ENCODE data around the gene YAF2.

YAF2 gene, protein sequence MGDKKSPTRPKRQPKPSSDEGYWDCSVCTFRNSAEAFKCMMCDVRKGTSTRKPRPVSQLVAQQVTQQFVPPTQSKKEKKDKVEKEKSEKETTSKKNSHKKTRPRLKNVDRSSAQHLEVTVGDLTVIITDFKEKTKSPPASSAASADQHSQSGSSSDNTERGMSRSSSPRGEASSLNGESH

DNA sequence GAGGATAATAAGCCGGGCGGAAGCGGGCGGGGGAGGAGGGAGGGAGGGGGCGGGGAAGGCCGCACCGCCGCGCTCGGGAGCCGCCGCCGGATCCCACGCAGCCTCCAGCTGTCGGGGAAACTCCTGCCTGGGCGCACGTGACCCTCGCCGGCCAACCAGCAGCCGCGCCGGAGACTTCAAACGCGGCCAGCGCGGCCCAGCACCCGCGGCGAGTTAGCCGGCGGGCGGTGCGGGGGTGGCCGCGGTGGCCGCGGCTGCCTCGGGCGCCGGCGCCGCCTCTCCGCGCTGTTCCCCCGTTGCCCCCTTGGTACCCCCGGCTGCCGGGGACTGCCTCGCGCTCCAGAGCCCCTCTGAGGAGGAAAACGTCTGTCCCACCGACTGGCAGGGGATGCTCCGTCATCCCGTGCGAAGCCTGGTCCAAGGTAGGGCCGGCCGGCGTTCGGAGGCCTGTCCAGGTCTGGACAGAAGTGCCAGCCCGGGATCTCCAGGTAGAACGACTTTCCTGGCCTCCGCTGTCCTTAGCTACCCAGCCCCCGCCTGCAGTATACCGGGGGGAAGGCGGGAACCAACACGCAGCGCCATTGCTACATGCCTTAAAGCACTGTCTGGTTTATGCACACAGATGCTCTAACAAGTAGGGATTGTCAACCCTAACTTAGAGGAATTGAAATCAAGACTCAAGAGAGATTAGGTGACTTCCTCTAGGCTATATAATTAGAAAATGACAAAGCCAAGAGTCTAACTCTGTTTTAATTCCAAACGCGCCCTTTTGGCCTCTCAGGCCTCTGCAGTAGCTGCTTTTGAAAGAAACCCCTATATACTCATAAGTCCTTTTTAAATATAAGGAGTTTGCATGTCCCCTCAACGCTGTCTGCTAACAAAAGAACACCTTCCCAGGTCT lies at the start of gene YAF2:
Gene YAF2, minus strand, starts transcription at position 9 of the 901 bp plus-strand sequence. CDS start 68 bp downstream, outside the sequence.
- no peak for FAIRE-seq

DNA sequence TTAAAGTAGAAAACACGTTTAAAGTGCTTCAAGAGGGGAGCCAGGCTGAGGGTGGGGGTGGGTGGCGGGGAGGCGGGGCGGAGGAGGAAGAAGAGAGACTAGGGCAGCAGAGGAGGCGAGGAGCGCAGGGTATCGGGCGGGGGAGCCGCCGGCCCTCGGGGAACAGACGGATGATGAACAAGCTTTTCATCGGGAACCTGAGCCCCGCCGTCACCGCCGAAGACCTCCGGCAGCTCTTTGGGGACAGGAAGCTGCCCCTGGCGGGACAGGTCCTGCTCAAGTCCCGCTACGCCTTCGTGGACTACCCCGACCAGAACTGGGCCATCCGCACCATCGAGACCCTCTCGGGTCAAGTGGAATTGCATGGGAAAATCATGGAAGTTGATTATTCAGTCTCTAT lies 48.7 kb upstream of the YAF2 start:
- FAIRE-seq, result no peak

DNA sequence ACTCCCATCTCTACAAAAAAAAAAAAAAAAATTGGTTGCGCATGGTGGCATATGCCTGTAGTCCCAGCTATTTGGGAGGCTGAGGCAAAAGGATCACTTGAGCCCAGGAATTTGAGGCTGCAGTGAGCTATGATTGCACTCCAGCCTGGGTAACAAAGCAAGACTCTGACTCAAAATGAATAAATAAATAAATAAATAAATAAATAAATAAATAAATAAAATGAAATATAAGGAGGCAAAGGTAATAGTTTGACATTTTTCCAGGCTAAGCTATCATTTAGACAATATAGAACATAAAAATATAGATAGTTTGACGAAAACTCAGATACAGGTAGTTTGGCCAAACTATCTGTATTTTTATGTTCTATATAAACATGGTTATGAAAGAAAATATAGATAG lies 47.4 kb upstream of the YAF2 start:
- FAIRE-seq, result no peak

DNA sequence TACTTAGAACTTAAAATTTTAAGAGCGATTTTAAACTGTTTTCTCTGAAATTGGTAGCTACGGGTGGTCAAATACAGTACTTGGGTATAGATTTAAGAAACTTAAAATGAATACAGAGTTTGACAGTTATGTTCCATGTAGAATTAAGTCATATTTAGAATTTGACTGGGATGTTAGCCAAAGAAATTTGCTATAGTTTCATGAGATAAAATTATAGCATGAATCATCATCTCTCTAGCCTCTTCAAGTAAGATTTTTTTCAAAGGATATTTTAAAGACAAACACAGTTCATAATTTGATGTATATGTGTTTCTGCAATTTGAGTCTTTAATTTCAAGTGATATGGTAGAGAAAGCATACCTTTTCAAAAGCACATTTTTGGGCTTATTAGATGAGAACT lies 46.8 kb upstream of the YAF2 start:
- FAIRE-seq, result no peak

DNA sequence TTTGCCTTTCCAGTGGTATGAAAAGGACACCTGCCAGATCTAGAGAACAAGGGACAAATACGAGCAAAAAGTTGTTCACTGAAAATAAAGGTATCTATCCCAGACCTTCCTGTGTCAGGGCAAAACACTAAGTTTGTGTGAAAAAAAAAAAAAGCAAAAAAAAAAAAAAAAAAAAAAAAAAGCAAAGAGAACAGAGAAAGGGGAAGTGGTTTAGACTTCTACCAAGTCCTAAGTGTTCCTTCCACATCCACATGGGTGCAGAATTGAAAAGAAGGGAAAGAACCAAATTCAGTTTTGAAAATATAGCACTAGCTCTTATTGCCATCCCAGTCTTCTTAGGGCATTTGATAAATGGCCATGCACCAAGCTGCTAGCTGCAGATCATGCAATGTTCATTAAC lies 46.1 kb upstream of the YAF2 start:
- FAIRE-seq, result no peak

DNA sequence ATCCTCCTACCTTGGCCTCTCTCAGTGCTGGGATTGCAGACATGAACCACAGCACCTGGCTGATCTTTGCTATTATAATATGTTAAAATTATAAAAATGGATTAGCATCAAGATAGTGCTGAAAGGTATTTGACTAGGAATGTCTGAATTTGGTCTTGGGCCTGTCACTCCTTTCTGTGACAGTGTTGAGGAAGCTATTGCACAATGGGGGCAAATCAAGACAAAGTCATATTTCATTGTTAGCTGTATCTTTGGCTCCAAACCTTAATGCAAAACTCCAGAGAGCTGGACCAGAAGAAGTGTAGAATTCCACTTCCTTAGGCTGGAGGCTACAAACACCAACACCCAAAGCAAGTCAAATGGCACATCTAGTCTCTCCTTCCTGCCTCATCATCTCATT lies 45.7 kb upstream of the YAF2 start:
- no peak for FAIRE-seq

DNA sequence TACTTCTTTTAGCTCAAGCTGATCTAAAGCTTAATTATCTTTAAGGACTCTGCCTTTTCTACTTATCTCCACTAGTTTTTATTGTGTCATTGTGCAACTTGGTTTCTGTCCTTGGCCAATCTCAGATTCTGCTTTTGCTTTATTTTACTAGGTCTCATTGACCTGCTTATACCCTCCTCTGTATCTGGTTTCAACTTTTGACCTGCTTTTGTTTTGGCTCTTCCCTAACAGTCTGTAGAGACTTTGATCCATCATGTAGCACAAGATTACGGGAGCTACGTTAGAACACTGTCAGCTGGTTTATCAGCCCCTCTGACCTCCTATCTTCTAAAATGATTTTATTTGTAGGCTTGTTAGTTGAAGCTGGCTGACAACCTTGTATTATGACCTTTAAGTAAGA lies 44.2 kb upstream of the YAF2 start:
- FAIRE-seq, result no peak

DNA sequence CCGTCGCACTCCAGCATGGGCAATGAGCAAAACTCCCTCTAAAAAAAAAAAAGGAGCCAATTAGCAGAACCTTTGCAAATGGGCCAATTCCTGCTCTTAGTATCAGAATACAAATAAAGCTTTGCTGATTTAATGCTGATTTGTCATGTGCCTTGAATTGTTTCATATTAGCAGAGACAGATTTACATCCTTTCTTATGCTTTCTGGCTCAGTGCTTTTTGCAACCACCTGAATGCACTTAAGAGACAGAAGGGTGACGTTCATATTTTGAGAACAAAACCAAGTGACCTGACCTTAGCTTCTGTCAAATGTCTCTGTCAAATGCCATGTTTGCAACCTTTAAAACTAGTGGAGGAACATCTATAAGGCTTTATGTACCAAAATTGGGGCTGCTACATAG lies 43.8 kb upstream of the YAF2 start:
- FAIRE-seq, result no peak

DNA sequence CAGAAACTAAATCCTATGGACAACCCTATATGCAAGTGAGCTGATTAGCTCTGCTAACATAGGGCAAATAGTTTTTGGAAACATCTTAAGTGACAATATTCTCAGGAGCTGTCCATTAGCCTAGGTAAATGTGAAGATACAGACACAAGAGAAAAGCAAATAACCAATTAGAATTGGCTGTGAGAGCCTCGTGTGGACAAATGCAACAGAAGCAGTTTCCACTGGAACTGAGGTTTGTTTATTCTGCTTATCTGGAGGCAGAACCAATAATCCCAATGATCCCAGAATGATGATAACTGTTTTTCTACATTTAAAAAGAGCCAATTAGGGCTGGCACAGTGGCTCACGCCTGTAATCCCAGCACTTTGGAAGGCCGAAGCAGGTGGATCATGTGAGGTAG lies 43.2 kb upstream of the YAF2 start:
- FAIRE-seq, result no peak

DNA sequence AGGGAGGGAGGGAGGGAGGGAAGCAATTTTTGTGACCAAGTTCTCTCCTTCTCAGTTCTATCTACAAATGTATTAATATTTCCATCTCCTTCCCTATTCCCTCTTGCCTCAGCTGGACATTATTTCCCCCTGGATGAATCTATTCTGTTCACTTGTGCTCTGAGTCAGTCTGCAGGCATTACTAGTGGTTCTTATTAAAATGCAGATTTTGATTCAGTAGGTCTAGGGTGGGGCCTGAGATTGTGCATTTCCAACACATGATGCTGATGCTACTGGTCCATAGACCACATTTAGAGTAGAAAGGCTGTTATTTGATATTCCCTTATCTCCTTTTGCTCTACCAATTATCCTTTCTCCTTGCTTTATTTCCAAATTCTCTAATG lies 40.1 kb upstream of the YAF2 start:
- FAIRE-seq, result no peak

DNA sequence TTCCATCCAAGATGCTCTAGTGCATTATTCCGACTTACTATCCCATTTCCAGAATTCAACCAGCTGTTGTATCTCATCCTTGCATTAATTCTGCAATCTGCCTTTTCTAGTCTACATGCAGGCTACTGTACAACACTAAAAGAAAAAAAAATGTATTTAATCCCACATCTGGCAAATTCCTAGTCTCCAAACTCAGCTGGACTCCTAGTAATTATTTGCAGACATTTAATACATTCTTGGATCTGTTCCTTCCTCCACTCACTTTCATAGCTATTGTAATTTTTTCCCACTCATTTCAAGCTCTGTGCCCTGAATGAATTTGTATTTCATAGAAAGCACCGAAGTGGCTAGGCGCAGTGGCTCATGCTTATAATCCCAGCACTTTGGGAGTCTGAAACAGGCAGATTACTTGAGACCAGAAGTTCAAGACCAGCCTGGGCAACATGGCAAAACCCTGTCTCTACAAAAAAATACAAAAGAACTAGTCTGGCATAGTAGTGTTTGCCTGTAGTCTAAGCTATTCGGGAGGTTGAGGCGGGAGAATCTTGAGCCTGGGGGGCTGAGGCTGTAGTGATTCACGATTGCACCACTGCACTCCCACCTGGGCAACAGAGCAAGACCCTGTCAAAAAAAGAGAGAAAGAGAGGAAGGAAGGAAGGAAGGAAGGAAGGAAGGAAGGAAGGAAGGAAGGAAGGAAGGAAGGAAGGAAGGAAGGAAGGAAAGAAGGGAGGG lies 39.5 kb upstream of the YAF2 start:
- FAIRE-seq, result no peak

DNA sequence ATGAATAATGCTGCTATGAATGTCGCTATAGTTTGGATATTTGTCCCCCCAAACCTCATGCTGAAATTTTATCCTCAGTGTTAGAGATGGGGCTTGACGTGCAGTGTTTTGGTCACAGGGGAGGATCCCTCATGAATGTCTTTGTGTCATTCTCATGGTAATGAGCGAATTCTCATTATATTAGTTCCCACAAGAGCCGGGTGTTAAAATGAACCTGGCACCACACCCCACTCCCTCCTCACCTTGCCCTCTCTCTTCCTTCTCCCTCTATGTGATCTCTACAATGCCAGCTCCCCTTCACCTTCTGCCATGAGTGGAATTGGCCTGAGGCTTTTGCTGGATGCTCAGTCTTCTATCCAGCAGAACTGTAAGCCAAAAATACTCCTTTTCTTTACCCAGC lies 37.5 kb upstream of the YAF2 start:
- no peak for FAIRE-seq

DNA sequence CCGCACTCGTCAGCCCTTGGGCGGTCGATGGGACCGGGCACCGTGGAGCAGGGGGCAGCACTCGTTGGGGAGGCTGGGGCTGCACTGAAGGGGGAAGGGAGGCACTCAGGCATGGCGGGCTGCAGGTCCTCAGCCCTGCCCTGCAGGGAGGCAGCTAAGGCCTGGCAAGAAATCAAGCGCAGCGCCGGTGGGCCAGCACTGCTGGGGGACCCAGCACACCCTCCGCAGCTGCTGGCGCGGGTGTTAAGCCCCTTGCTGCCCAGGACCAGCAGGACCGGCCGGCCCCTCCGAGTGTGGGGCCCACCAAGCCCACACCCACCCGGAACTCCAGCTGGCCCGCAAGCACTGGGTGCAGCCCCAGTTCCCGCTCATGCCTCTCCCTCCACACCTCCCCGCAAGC lies 35.7 kb upstream of the YAF2 start:
- FAIRE-seq, result no peak

DNA sequence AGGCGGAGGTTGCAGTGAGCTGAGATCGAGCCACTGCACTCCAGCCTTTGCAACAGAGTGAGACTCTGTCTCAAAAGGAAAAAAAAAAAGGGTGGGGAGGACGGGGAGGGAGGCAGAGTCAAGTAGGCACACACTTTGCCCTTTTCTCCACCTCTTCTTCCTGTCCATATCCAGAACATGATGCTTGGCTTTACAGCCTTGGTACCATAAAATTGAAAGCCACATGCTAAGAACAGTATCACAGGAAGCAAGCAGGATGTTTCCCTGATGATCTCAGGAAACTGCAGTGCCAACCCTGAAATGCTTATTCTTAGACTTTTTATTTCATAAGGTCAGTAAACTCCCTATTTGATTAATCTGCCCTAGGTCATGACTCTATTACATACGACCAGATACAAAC lies 32.5 kb upstream of the YAF2 start:
- FAIRE-seq, result no peak

DNA sequence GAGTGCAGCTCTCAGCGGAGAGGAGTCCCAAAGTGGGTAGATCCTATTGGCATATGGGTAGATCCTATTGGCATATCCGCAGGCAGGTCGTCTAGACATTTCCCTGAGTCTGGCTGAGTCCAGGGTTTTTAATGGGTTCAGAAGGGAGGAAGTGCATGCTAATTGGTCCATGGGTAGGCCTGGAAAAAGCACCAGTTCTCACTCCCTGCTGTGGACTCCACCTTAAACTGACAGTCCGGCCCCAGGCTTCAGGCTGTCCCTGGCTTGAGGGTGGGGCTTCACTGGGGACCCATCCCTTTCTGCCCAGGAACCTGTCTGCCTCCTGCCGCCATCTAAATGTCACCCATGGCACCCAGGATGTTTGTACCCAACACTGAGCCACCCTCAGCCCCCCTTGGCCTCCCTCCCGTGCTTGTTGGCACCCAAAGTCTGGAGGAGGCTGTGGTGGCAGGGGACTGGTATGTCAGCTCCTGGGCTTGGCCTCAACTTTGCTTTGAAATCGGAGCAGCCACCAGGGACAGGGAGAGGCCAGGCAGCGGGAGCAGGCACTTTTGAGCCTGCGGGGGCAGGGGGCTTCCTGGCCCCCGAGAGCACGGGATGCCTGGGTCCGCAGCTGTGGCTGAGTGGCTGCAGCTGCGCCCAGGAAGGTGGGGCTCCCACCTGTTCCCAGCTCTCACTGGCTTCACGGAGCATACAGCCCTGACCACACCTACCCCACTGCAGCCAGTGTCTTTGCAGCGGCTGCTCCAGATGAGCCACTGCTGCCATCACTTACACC lies 29.6 kb upstream of the YAF2 start:
- no peak for FAIRE-seq

DNA sequence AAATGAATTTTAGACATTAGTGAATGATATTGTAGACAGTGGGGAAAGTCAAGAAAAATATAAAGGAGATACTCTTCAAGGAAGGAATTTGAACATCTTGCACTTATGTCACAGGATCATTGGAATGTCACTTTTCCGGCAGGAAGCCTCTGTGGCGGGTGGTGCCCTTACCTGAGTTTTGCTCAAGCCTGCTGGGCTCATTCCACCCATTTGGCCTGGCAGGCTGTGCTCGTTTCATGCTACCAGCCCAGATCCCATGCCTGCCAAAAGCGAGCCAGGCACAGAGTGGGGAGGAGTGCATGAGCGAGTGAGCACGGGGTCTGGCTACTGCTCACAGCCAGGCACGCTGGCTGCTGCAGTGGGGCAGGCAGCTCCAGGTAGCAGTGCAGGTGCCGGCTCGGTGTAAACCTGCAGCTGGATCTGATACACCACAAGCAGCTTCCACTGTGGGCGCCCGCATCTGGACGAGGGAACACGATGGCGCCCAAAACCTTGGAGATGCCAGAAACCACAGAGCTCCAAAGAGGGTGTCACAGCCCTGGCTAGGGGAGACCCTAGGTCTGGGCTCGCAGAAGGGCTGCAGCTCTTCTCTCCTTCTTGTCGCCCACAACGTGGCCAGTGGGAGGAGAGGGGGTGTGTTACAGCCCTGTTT lies 28.7 kb upstream of the YAF2 start:
- FAIRE-seq, result no peak

DNA sequence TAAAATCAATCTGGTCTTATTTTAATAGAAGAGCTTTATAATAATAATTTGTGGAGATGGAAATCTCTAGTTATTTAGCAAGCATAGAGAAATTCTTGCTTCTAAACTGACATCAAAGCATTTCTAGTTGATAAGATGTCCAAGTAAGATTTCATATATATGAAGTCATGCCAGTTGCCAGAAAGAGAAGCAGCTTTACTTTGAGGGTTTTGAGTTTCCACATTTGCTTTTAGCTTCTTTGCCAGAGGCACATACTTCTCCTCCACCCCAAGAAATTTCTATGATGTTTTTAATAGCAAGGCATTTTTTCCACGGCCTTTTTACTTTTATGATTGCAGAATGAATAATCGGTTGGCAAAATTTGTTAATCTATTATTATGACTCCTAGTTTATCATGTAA lies 24.2 kb upstream of the YAF2 start:
- no peak for FAIRE-seq

DNA sequence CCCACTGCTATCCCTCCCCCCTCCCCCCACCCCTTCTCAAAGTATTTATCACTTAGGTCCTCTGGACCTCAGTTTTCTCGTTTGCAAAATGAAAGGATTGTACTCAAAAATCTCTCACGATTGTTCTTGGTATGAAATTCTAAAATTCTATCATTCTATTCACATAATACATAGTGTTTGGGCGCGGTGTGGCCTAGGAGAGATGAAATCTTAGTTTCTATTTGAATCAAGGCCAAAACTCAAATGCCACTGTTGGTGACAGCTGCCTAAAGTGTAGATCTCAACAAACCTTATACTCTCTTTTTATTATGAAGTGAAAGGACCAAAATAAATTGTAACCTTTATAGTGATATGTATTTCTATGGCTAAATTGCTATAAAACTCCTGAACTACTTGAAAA lies 23.7 kb upstream of the YAF2 start:
- FAIRE-seq, result no peak

DNA sequence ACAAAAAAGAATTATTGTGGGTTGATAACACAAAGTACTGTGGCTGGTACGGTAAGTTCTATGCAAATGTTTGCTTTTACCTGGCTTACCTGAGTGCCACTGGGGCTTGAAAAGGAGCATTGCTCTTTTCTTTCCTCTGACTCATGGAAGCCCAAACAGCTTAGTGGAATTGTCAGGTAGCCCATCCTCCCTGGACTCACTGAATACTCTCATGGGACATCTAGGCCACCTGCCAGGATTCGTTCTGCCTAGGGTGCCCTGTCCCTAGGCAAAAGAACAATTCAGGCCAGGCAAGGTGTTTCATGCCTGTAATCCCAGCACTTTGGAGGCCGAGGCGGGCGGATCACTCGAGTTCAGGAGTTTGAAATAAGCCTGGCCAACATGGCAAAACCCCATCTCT lies 22.5 kb upstream of the YAF2 start:
- FAIRE-seq, result no peak

DNA sequence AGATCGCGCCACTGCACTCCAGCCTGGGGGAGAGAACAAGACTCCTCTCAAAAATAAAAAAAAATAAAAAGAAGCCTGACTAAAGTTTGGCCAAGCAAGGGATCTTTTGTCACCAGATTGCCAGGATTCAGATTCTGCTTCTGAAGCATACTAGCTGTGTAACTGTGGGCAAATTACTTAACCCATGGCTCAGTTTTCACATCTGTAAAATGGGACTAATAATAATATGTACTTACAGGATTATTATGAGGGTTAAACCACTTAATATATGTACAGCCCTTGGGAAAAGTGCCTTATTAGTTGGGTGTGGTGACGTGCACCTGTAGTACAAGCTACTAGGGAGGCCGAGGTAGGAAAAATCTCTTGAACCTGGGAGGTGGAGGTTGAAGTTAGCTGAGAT lies 21.7 kb upstream of the YAF2 start:
- FAIRE-seq, result no peak

DNA sequence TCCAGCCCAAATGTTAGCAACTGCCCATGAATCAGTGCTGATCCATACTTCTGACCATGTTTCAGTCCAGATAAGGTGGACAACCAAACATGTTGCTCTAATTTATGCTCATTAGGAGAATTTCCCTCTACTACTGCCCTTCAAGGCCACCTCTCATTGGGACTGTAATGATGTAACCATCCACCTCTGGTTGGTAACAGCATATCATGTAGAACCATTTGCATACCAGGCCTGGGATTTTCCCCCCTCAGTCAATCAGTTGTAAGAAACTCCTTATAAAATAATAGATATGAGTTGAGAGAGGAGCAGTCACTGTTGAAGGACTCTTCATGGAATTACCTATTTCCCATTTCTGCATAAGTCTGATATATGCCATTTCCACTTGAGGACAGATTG lies 17.8 kb upstream of the YAF2 start:
- FAIRE-seq, result no peak

DNA sequence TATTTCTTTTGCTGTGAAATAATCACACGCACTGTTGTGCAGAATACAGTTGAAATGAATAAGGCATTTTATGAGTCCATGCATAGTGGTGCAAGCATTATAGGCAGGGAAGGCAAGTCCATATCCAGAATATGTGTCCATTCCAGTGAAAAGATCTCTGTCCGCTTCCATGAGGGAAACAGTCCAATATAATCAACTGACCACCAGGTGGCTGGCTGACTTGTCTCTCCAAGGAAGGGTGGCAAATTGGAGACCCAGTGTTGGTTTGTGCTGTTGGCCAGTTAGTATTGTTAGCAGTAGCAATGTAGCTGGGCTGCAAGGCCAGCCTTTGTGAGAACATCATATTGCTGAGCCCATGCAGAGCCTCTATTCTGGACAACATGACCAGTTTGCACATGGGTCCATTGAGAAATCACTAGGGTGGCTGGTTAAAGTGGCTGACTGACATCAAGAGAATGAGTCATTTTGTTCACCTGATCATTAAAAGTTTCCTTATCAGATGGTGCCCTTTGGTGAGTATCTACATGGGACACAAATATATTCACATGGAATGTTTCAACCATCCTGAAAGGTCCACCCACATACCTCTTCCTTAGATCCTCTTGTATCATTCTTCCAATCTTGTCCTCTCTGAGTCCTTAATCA lies 17.3 kb upstream of the YAF2 start:
- FAIRE-seq, result no peak
